K562 (cell line): ENCODE measurements around the gene CUL2. TPM values are rescaled to one million over a fixed set of nuclear protein-coding genes. Genes with fewer than 3 reads are reported as not detected.
A peak's percentile ranks its signal among the peaks of the same experiment; 100 is the strongest.

Experiments
- ARID1B ChIP-seq: fragments of 450-650 bp; IDR thresholded peaks from 2 replicates; pipeline ENCODE4 v1.6.1; 2016; ENCODE audit warnings: antibody characterized with exemption, mild to moderate bottlenecking, inconsistent platforms
- ATF3 ChIP-seq, 2 experiments: fragments of 450-650 bp in 1 of 2; sonication (generic) in 1 of 2; formaldehyde crosslinking in 1 of 2; IDR thresholded peaks in 1 of 2; conservative IDR thresholded peaks in 1 of 2; 2 replicates each; pipeline versions ENCODE4 v1.6.1 to v1.8.1; 2016 to 2023; ENCODE audit warnings: mild to moderate bottlenecking in 2 of 2, moderate library complexity in 2 of 2, inconsistent platforms in 1 of 2, missing genetic modification reagents in 1 of 2
- CAMTA2 ChIP-seq: fragments of 250-450 bp; sonication (Bioruptor Pico); conservative IDR thresholded peaks from 2 replicates; pipeline ENCODE4 v1.5.1; 2022
- EWSR1 ChIP-seq: fragments of 450-650 bp; IDR thresholded peaks from 2 replicates; pipeline ENCODE4 v1.6.1; 2018; ENCODE audit warnings: borderline replicate concordance, mild to moderate bottlenecking, low read depth, moderate library complexity; ENCODE audit not compliant: partially characterized antibody
- HNRNPK ChIP-seq: fragments of 200-400 bp; formaldehyde crosslinking; IDR thresholded peaks from one replicate; pipeline ENCODE4 v1.6.1; 2018; ENCODE audit warnings: mild to moderate bottlenecking, low read depth, low read length; ENCODE audit not compliant: poor library complexity, severe bottlenecking
- HSF4 ChIP-seq: fragments of 250-450 bp; sonication (Bioruptor Pico); IDR thresholded peaks from 2 replicates; pipeline ENCODE4 v2.1.2; 2022; ENCODE audit warnings: mild to moderate bottlenecking, moderate library complexity, borderline replicate concordance
- IFI16 ChIP-seq: fragments of 250-450 bp; sonication (Bioruptor Pico); IDR thresholded peaks from 2 replicates; pipeline ENCODE4 v2.1.2; 2022; ENCODE audit warnings: mild to moderate bottlenecking, inconsistent platforms
- L3MBTL2 ChIP-seq: fragments of 450-650 bp; IDR thresholded peaks from 2 replicates; pipeline ENCODE4 v1.6.1; 2016; ENCODE audit warnings: mild to moderate bottlenecking, moderate library complexity
- MCM2 ChIP-seq: fragments of 450-650 bp; IDR thresholded peaks from 2 replicates; pipeline ENCODE4 v1.6.1; 2017; ENCODE audit warnings: low read depth, mild to moderate bottlenecking
- NRF1 ChIP-seq, 2 experiments: fragments of 450-650 bp; IDR thresholded peaks in 1 of 2; conservative IDR thresholded peaks in 1 of 2; 2 replicates each; pipeline ENCODE4 v1.6.1; 2014; ENCODE audit warnings: mild to moderate bottlenecking in 2 of 2
- RAD51 ChIP-seq: fragments of 450-650 bp; IDR thresholded peaks from 2 replicates; pipeline ENCODE4 v1.7.1; 2016; ENCODE audit warnings: low read depth, mild to moderate bottlenecking, borderline replicate concordance
- RERE ChIP-seq: sonication (generic); formaldehyde crosslinking; IDR thresholded peaks from 2 replicates; pipeline ENCODE4 v1.8.0; 2023; ENCODE audit warnings: missing genetic modification reagents, mild to moderate bottlenecking, borderline replicate concordance
- STAT5B ChIP-seq: fragments of 250-450 bp; sonication (Bioruptor Pico); IDR thresholded peaks from 2 replicates; pipeline ENCODE4 v1.8.0; 2021; ENCODE audit warnings: mild to moderate bottlenecking, inconsistent platforms
- TAF7 ChIP-seq: fragments of 450-650 bp; IDR thresholded peaks from 2 replicates; pipeline ENCODE4 v1.6.1; 2016; ENCODE audit warnings: missing genetic modification characterization, missing compliant biosample characterization
- ZNF511 ChIP-seq: sonication (generic); formaldehyde crosslinking; IDR thresholded peaks from 2 replicates; pipeline ENCODE4 v1.8.0; 2022; ENCODE audit warnings: mild to moderate bottlenecking, missing genetic modification reagents
- polyA plus RNA-seq, 8 experiments: library from polyadenylated mRNA; depleted of rRNA in 4 of 8; stranded (reverse) in 5 of 8; unstranded in 3 of 8; fragments of >200 nt; fragmentation: Nextera tagmentation in 2 of 8; fragmentation: Illumina TruSeq in 1 of 8; extraction: Ambion mirVana in 2 of 8; extraction: Trizol in 1 of 8; gene quantifications; 2 replicates each; pipeline versions ENCODE4 v1.2.1 to v1.2.3, GENCODE V29; 2011 to 2014; ENCODE audit warnings: inconsistent platforms in 1 of 8, missing spikeins in 1 of 8
- total RNA-seq, 7 experiments: library from RNA; depleted of rRNA in 6 of 7; stranded (reverse); fragments of >200 nt in 6 of 7; fragmentation: Illumina TruSeq in 2 of 7; extraction: Trizol in 2 of 7; gene quantifications; 2 replicates each; pipeline versions ENCODE4 v1.2.1 to v1.2.3, GENCODE V29; 2011 to 2021; ENCODE audit warnings: low replicate concordance in 1 of 7
- TF ChIP-seq, protein P1 (sequence below): fragments of 450-650 bp; formaldehyde crosslinking; IDR thresholded peaks from 2 replicates; pipeline ENCODE4 v1.4.0; 2020; ENCODE audit warnings: mild to moderate bottlenecking, moderate library complexity
- TF ChIP-seq, protein P2 (sequence below): sonication (generic); formaldehyde crosslinking; IDR thresholded peaks from 2 replicates; pipeline ENCODE4 v1.8.0; 2022; ENCODE audit warnings: mild to moderate bottlenecking, low read depth, missing genetic modification reagents

Gene CUL2
- total and polyA plus RNA-seq, 9 of the 15 experiments (the other 6 are each of a cell fraction or from before 2014, with no cell fraction given): 17.3 to 46.3 (median 41.2) TPM

DNA sequence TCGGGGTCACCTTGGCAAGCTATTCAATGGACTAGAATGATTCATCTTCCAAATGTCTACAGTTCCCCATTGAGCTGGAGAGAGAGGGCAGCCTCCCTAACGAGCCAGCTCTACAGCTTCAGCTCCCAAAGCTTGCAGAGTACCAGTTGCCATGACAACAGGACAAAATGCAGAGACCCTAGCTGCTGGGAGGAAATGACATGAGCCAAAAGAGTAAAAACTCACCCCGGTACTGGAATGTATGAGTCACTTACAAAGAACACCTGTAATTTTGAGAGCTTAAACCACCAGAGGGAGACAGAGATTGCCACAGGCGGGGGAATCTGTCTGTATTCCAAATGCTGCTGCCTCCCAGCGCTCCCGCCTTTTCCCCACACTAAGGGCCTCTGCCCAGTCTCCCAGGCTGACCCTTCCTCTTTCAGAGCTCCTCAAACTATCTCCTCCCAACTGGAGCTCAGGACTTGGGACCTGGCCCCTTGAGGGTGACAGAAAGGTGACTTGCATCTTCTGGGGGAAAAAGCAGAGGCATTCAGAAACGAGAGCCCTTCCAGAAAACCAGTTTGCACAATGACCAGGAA, 95.5 kb downstream of the CUL2 start (continued):
- 0 out of 2 replicates have a peak, but pooled peaks have one; percentile 19 for TF ChIP-seq ARID1B
- TF ChIP-seq CAMTA2 (CRISPR knock-in tag): no peak
- TF ChIP-seq HSF4 (CRISPR knock-in tag): no peak
- TF ChIP-seq, protein P1, sequence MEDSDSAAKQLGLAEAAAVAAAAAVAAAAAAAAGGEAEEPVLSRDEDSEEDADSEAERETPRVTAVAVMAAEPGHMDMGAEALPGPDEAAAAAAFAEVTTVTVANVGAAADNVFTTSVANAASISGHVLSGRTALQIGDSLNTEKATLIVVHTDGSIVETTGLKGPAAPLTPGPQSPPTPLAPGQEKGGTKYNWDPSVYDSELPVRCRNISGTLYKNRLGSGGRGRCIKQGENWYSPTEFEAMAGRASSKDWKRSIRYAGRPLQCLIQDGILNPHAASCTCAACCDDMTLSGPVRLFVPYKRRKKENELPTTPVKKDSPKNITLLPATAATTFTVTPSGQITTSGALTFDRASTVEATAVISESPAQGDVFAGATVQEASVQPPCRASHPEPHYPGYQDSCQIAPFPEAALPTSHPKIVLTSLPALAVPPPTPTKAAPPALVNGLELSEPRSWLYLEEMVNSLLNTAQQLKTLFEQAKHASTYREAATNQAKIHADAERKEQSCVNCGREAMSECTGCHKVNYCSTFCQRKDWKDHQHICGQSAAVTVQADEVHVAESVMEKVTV: 0 out of 2 replicates have a peak, but pooled peaks have one; percentile 10
- TF ChIP-seq EWSR1: no peak
- TF ChIP-seq ATF3 (IDR thresholded peaks at IDR 0.05): peak; percentile 89
- peak; percentile 84; the same call in 1 of the 2 replicates for TF ChIP-seq ATF3 (CRISPR knock-in tag; conservative IDR thresholded peaks at IDR 0.05)
- no peak for TF ChIP-seq TAF7
- no peak for TF ChIP-seq MCM2
- no peak for TF ChIP-seq IFI16
- no peak for TF ChIP-seq NRF1 (conservative IDR thresholded peaks at IDR 0.05 in 1 of 2, IDR thresholded peaks at IDR 0.05 in 1 of 2)
- TF ChIP-seq HNRNPK: no peak
- TF ChIP-seq RERE (CRISPR knock-in tag): no peak
- no peak for TF ChIP-seq RAD51
- no peak for TF ChIP-seq STAT5B (CRISPR knock-in tag)
- peak; percentile 32; the same call in 1 of the 2 replicates for TF ChIP-seq L3MBTL2
- TF ChIP-seq, protein P2, sequence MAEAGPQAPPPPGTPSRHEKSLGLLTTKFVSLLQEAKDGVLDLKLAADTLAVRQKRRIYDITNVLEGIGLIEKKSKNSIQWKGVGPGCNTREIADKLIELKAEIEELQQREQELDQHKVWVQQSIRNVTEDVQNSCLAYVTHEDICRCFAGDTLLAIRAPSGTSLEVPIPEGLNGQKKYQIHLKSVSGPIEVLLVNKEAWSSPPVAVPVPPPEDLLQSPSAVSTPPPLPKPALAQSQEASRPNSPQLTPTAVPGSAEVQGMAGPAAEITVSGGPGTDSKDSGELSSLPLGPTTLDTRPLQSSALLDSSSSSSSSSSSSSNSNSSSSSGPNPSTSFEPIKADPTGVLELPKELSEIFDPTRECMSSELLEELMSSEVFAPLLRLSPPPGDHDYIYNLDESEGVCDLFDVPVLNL (CRISPR knock-in tag): no peak
- no peak for TF ChIP-seq ZNF511 (CRISPR knock-in tag)
